GM19397 (cell line): ENCODE measurements around the gene PPM1D.
"Not testable (repeated sequence)": the region's sequence is repeated elsewhere in the genome, so short reads cannot be mapped to it uniquely, and the experiment has no call there.

Experiments
- ATAC-seq: cut with Tn5 transposase; IDR thresholded peaks from one replicate; pipeline ENCODE4 v1.9.1; 2021; ENCODE audit warnings: mild to moderate bottlenecking, moderate library complexity; ENCODE audit not compliant: unreplicated experiment

The PPM1D gene

GRCh38 chr17:60599620-60600489, at the start of gene PPM1D:
Gene PPM1D, plus strand, starts transcription at chr17:60600193. Its CDS starts 222 bp downstream, at chr17:60600415.
- ATAC-seq: peak; percentile 93

GRCh38 chr17:60552255-60552654, 47.7 kb upstream of the PPM1D start:
- not testable (repeated sequence) for ATAC-seq

- no peak for ATAC-seq
Measured at GRCh38 chr17:60554377-60554788, 45.6 kb upstream of the PPM1D start.

- ATAC-seq: no peak
Measured at GRCh38 chr17:60555786-60556185, 44.2 kb upstream of the PPM1D start.

- ATAC-seq: no peak
Measured at GRCh38 chr17:60557805-60558204, 42.2 kb upstream of the PPM1D start.

- no peak for ATAC-seq
Measured at GRCh38 chr17:60559659-60559994, 40.4 kb upstream of the PPM1D start.

GRCh38 chr17:60559995-60560859, 39.8 kb upstream of the PPM1D start:
- ATAC-seq: no peak

GRCh38 chr17:60560860-60561257, 39.1 kb upstream of the PPM1D start:
- ATAC-seq: no peak

- ATAC-seq: no peak
Measured at GRCh38 chr17:60562421-60562820, 37.6 kb upstream of the PPM1D start.

- ATAC-seq: no peak
Measured at GRCh38 chr17:60563743-60564142, 36.2 kb upstream of the PPM1D start.

- no peak for ATAC-seq
Measured at GRCh38 chr17:60565233-60565632, 34.8 kb upstream of the PPM1D start.

- ATAC-seq: no peak
Measured at GRCh38 chr17:60573236-60574051, 26.5 kb upstream of the PPM1D start.

GRCh38 chr17:60577147-60577915, 22.7 kb upstream of the PPM1D start:
- ATAC-seq: no peak

- no peak for ATAC-seq
Measured at GRCh38 chr17:60579090-60579489, 20.9 kb upstream of the PPM1D start.

GRCh38 chr17:60579551-60579950, 20.4 kb upstream of the PPM1D start:
- ATAC-seq: no peak

GRCh38 chr17:60583008-60583407, 17.0 kb upstream of the PPM1D start:
- no peak for ATAC-seq

- ATAC-seq: no peak
Measured at GRCh38 chr17:60585887-60586286, 14.1 kb upstream of the PPM1D start.

- ATAC-seq: no peak
Measured at GRCh38 chr17:60586288-60586974, 13.6 kb upstream of the PPM1D start.

- no peak for ATAC-seq
Measured at GRCh38 chr17:60590070-60590469, 9.9 kb upstream of the PPM1D start.

- ATAC-seq: no peak
Measured at GRCh38 chr17:60592750-60593149, 7.2 kb upstream of the PPM1D start.
